ENCODE data around the gene CD27.
"Not testable (repeated sequence)": the region's sequence is repeated elsewhere in the genome, so short reads cannot be mapped to it uniquely, and the experiment has no call there.

The CD27 gene

DNA sequence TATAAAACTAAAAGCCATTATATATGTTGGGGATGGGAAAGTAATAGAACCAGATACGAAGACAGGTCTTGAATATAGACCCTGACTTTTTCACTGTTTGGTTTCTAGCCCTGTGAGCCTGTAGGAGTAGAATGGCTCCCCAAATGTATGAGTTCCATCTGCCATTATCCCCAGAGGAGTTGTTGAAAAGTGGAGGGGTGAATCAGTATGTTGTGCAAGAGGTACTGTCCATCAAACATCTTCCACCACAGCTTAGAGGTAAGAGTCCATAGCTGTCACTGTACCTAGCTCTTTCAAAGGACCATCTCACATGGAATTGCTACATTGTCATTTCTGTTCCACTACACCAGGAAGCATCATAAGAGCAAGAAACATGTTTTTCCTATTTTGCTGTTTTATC lies 50.2 kb downstream of the CD27 start:
- H3K27me3 ChIP-seq (ENCODE audit: insufficient read depth, poor library complexity, severe bottlenecking), result no peaks in the 10 kb centered on the region
- no peak for TF ChIP-seq GABPA (IDR thresholded peaks at IDR 0.05; ENCODE audit: low read depth)
- TF ChIP-seq SPI1 (IDR thresholded peaks at IDR 0.05; ENCODE audit: borderline replicate concordance, low read depth), result no peak
- no peak for TF ChIP-seq CTCF (IDR thresholded peaks at IDR 0.05; ENCODE audit: insufficient read depth, low read length)
- peak overlapping the region; percentile 92 for H3K27ac ChIP-seq (replicated peaks)
- H3K4me3 ChIP-seq (replicated peaks; ENCODE audit: insufficient read depth, low read length), result peak overlapping the region; percentile 93
- DNase-seq (ENCODE audit: low read depth in 1 of 2, low spot score in 1 of 2), result peak; percentile 3 to 49

DNA sequence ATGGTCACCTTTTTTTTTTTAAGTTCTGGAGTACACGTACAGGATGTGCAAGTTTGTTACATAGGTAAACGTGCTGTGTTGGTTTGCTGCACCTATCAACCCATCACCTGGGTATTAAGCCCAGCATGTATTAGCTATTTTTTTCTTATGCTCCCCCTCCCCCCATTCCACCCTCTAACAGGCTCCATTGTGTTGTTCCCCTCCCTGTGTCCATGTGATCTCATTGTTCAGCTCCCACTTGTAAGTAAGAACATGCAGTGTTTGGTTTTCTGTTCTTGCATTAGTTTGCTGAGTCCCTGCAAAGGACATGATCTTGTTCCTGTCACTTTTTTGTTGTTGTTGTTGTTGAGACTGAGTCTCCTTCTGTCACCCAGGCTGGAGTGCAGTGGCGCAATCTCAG lies 52.5 kb downstream of the CD27 start:
- H3K4me3 ChIP-seq (replicated peaks; ENCODE audit: insufficient read depth, low read length); H3K27me3 ChIP-seq (ENCODE audit: insufficient read depth, poor library complexity, severe bottlenecking); DNase-seq (ENCODE audit: low read depth in 1 of 2, low spot score in 1 of 2); H3K27ac ChIP-seq (replicated peaks): not testable (repeated sequence)

DNA sequence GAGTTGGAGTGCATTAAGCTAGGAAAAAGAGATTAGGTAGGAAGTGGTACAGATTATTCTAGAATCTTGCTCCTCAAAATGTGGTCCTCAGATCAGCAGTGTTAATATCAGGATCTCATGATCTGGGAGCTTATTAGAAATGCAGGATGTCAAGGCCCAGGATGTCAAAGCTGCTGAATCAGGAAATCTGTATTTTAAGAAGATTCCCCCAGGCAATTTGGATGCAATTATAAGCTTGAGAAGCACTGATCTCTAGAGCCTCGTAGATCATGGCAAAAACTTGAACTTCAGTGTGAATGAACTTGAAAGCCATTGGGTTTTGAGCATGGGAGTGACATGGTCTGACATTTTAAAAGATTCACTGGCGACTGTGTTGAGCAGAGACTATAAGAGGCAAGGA lies 55.7 kb downstream of the CD27 start:
- DNase-seq (ENCODE audit: low read depth in 1 of 2, low spot score in 1 of 2), result no peak
- TF ChIP-seq, protein P1, sequence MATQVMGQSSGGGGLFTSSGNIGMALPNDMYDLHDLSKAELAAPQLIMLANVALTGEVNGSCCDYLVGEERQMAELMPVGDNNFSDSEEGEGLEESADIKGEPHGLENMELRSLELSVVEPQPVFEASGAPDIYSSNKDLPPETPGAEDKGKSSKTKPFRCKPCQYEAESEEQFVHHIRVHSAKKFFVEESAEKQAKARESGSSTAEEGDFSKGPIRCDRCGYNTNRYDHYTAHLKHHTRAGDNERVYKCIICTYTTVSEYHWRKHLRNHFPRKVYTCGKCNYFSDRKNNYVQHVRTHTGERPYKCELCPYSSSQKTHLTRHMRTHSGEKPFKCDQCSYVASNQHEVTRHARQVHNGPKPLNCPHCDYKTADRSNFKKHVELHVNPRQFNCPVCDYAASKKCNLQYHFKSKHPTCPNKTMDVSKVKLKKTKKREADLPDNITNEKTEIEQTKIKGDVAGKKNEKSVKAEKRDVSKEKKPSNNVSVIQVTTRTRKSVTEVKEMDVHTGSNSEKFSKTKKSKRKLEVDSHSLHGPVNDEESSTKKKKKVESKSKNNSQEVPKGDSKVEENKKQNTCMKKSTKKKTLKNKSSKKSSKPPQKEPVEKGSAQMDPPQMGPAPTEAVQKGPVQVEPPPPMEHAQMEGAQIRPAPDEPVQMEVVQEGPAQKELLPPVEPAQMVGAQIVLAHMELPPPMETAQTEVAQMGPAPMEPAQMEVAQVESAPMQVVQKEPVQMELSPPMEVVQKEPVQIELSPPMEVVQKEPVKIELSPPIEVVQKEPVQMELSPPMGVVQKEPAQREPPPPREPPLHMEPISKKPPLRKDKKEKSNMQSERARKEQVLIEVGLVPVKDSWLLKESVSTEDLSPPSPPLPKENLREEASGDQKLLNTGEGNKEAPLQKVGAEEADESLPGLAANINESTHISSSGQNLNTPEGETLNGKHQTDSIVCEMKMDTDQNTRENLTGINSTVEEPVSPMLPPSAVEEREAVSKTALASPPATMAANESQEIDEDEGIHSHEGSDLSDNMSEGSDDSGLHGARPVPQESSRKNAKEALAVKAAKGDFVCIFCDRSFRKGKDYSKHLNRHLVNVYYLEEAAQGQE (IDR thresholded peaks at IDR 0.05; ENCODE audit: insufficient replicate concordance, low read depth), result no peak
- TF ChIP-seq GABPA (IDR thresholded peaks at IDR 0.05; ENCODE audit: low read depth), result no peak
- TF ChIP-seq CTCF (IDR thresholded peaks at IDR 0.05; ENCODE audit: insufficient read depth, low read length), result no peak
- H3K4me3 ChIP-seq (replicated peaks; ENCODE audit: insufficient read depth, low read length), result no peak overlapping the region
- no peak overlapping the region for H3K27ac ChIP-seq (replicated peaks)
- no peaks in the 10 kb centered on the region for H3K27me3 ChIP-seq (ENCODE audit: insufficient read depth, poor library complexity, severe bottlenecking)

All from HL-60 (cell line).